ENCODE results near the gene ZNF8. TPM values are rescaled to one million over a fixed set of nuclear protein-coding genes. Genes with fewer than 3 reads are reported as not detected.
"Not testable (repeated sequence)": the region's sequence is repeated elsewhere in the genome, so short reads cannot be mapped to it uniquely, and the experiment has no call there.

The ZNF8 gene
- total RNA-seq (2014; rRNA removed; shearing (Covaris generic)) = 9.4 and 11.9 TPM in 2 replicates

DNA sequence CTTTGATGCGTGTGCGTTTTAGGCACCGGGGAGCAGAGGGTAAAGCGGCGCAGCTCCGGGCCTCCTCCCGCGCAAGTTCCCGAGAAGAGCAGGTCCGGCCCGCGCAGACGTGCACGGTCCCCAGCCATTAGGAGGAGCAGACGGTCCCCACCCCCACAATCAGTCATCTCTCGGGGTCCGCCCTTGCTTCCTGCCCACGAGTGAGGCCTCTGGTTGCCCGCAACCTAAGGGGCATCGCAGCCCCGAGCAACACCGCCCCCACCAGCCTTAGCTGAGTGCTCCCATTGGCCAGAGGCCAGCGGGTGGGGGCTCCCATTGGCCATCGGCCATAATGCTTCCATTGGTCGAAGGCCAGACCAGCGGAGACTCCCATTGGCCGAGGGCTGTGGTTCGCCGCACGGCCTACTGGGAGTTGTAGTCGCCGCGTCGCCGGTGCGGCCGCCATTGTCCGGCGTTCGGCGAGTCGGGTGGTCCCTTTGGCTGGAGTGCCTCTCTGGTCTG, at the start of gene ZNF8:
TSS of gene ZNF8 (plus strand) at position 415 of the 501 bp plus-strand sequence. CDS start 127 bp downstream, outside the sequence.
- Histone ChIP-seq H3K4me3 (ENCODE audit: insufficient read depth, low read depth, low read length) (peak within 1 kb of the TSS; percentile 96), H3K36me3 (replicated peaks; ENCODE audit: control insufficient read depth, insufficient read depth, low read length) (0 out of 2 replicates have a peak, but pooled peaks cover 1% of the 10 kb centered on the region), H3K27me3 (ENCODE audit: control insufficient read depth, insufficient read depth, low read length) (no peaks in the 10 kb centered on the region)
- peak; percentile 99 for DNase-seq

DNA sequence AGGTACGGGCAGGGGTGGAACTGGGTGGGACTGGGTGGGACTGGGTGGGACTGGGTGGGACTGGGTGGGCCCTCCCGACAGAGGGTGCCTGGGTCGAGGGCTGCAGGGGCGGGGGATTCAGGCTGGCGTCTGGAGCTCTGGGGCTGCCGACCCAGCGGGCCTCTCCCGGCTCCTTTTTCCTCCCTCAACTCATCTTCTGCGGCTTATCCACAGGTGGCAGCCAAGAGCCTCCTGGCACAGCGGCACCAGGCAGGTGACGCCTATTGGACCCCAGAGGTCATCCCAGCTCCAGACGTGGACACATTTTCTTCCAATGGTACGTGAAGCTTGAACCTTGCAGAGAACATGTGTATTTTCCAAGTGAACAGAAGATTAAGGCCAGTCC, 49.5 kb upstream of the ZNF8 start:
- H3K36me3 ChIP-seq (replicated peaks; ENCODE audit: control insufficient read depth, insufficient read depth, low read length) = peaks cover 35% of the 10 kb centered on the region
- peak; percentile 86 for DNase-seq
- no peaks in the 10 kb centered on the region for H3K27me3 ChIP-seq (ENCODE audit: control insufficient read depth, insufficient read depth, low read length)
- H3K4me3 ChIP-seq (ENCODE audit: insufficient read depth, low read depth, low read length) = peak overlapping the region; percentile 78

DNA sequence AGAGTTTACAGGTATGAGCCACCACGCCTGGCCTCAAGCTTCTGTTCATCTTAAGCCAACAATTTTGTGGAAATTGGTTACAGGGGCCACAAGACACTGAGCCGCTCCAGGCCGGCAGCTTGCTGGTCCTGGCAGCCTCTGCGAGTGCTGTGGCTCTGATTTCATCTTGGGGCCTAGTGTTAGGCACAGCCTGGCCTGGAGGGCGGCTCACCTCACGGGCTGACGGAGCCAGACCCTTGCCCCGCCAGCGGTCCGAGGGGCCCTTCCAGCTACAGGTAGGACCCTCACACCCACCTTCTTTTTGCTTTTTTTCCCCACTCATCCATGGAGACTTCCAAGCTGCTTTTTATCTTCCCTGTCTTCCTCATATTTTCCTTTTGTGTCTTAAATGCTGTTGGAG, 41.4 kb upstream of the ZNF8 start:
- H3K36me3 ChIP-seq (replicated peaks; ENCODE audit: control insufficient read depth, insufficient read depth, low read length) = peaks cover 47% of the 10 kb centered on the region
- no peak overlapping the region for H3K4me3 ChIP-seq (ENCODE audit: insufficient read depth, low read depth, low read length)
- no peaks in the 10 kb centered on the region for H3K27me3 ChIP-seq (ENCODE audit: control insufficient read depth, insufficient read depth, low read length)
- DNase-seq = no peak

GRCh38 chr19:58243351-58243750, 35.4 kb upstream of the ZNF8 start:
- Histone ChIP-seq H3K4me3 (ENCODE audit: insufficient read depth, low read depth, low read length) (no peak overlapping the region), H3K27me3 (ENCODE audit: control insufficient read depth, insufficient read depth, low read length) (no peaks in the 10 kb centered on the region), H3K36me3 (replicated peaks; ENCODE audit: control insufficient read depth, insufficient read depth, low read length) (peaks cover 67% of the 10 kb centered on the region)
- no peak for DNase-seq

DNA sequence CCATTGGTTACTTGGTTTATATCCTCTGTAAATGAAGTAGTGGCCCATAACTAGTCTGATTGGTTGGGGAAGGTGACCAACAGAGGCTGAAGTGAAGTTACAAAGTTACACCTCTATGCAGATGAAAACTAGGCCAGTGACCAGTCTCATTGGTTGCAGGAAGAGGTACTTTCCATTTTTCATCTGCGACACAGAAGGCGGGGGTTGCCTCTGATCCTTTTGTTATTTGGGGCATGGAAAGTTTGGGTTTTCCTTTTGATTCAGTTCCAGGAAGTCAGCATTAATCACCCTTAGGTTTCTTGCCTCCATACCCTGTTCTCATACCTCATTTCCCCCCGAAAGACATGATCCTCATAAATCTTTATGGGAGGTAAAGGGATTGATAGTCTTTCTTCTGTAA, 29.9 kb upstream of the ZNF8 start:
- no peak for DNase-seq
- Histone ChIP-seq H3K27me3 (ENCODE audit: control insufficient read depth, insufficient read depth, low read length) (no peaks in the 10 kb centered on the region), H3K4me3 (ENCODE audit: insufficient read depth, low read depth, low read length) (no peak overlapping the region), H3K36me3 (replicated peaks; ENCODE audit: control insufficient read depth, insufficient read depth, low read length) (peaks cover 82% of the 10 kb centered on the region)

DNA sequence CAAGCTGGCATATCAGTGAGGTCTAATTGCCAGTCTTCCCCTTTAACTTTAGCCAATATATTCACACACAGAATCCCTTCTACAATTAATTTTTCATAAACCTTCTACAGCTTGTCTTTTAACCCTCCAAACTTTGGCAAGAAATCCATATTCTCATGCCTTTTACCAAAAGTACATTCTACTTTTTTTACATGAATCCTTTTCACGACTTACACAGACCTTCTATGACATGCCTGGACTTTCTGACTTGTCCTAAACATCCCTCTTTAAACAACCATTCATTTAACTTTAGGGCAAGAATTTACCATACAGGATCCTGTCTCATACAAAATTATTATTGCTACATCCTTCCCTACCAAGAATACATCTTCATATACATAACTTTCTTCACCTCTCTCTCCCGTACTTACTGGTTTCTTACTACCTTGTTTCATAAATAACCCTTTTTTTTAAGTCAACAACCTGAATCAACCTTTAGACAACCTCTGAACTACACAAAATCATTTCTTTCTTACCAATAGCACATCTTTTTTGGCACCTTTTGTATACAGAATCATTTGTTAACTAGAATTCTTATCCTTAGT, 26.6 kb upstream of the ZNF8 start:
- H3K36me3 ChIP-seq (replicated peaks; ENCODE audit: control insufficient read depth, insufficient read depth, low read length) = peaks cover 77% of the 10 kb centered on the region
- H3K27me3 ChIP-seq (ENCODE audit: control insufficient read depth, insufficient read depth, low read length) = no peaks in the 10 kb centered on the region
- no peak overlapping the region for H3K4me3 ChIP-seq (ENCODE audit: insufficient read depth, low read depth, low read length)
- no peak for DNase-seq

- H3K4me3 ChIP-seq (ENCODE audit: insufficient read depth, low read depth, low read length); DNase-seq; H3K27me3 ChIP-seq (ENCODE audit: control insufficient read depth, insufficient read depth, low read length): not testable (repeated sequence)
- H3K36me3 ChIP-seq (replicated peaks; ENCODE audit: control insufficient read depth, insufficient read depth, low read length) = peaks cover 77% of the 10 kb centered on the region
Measured at GRCh38 chr19:58258259-58258658, 20.5 kb upstream of the ZNF8 start.

- no peak overlapping the region for H3K4me3 ChIP-seq (ENCODE audit: insufficient read depth, low read depth, low read length)
- DNase-seq = no peak
- no peaks in the 10 kb centered on the region for H3K27me3 ChIP-seq (ENCODE audit: control insufficient read depth, insufficient read depth, low read length)
- H3K36me3 ChIP-seq (replicated peaks; ENCODE audit: control insufficient read depth, insufficient read depth, low read length) = peaks cover 57% of the 10 kb centered on the region
Measured at GRCh38 chr19:58261600-58261967, 17.2 kb upstream of the ZNF8 start.

DNA sequence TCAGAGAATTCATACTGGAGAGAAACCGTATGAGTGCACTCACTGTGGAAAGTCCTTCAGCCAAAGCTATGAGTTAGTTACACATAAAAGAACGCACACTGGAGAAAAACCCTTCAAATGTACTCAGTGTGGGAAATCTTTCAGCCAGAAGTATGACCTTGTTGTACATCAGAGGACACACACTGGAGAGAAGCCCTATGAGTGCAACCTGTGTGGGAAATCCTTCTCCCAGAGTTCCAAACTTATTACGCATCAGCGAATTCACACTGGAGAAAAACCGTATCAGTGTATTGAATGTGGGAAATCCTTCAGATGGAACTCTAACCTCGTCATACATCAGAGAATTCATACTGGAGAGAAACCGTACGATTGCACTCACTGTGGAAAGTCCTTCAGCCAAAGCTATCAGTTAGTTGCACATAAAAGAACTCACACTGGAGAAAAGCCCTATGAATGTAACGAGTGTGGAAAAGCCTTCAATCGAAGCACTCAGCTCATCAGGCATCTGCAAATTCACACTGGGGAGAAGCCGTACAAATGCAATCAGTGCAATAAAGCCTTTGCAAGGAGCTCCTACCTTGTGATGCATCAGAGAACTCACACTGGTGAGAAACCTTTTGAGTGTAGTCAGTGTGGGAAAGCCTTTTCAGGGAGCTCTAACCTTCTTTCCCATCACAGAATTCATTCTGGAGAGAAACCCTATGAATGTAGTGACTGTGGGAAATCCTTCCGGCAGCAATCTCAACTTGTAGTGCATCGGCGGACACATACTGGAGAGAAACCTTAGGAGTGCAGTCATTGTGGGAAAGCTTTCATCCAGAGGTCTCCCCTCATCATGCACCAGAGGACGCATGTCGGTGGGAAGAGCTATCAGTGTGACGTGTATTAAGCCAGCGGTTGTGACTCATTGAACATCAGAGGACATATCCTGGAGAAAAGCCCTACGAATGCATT, 16.5 kb upstream of the ZNF8 start:
- H3K4me3 ChIP-seq (ENCODE audit: insufficient read depth, low read depth, low read length) = no peak overlapping the region
- DNase-seq = no peak
- H3K36me3 ChIP-seq (replicated peaks; ENCODE audit: control insufficient read depth, insufficient read depth, low read length) = peaks cover 54% of the 10 kb centered on the region
- no peaks in the 10 kb centered on the region for H3K27me3 ChIP-seq (ENCODE audit: control insufficient read depth, insufficient read depth, low read length)

DNA sequence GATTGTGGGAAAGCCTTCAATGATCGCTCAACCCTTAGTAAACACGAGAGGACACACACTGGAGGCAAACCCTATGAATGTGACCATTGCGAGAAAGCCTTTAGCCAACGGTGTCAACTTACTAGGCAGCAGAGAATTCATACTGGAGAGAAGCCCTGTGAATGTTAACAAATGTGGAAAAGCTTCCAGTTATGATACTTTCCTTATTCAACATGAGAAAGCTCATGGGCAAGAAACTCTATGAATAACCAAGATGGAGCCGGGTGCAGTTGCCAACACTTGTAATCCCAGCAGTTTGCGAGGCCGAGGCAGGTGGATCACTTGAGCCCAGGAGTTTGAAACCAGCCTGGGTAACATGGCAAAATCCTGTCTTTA, 15.8 kb upstream of the ZNF8 start:
- H3K36me3 ChIP-seq (replicated peaks; ENCODE audit: control insufficient read depth, insufficient read depth, low read length) = peaks cover 47% of the 10 kb centered on the region

GRCh38 chr19:58265100-58265499, 13.7 kb upstream of the ZNF8 start:
- Histone ChIP-seq H3K4me3 (ENCODE audit: insufficient read depth, low read depth, low read length) (no peak overlapping the region), H3K36me3 (replicated peaks; ENCODE audit: control insufficient read depth, insufficient read depth, low read length) (peaks cover 30% of the 10 kb centered on the region), H3K27me3 (ENCODE audit: control insufficient read depth, insufficient read depth, low read length) (no peaks in the 10 kb centered on the region)
- DNase-seq = no peak

More for the DNA sequence above, 15.8 kb upstream of the ZNF8 start:
- Histone ChIP-seq H3K4me3 (ENCODE audit: insufficient read depth, low read depth, low read length) (no peak overlapping the region), H3K27me3 (ENCODE audit: control insufficient read depth, insufficient read depth, low read length) (no peaks in the 10 kb centered on the region)
- DNase-seq = no peak

DNA sequence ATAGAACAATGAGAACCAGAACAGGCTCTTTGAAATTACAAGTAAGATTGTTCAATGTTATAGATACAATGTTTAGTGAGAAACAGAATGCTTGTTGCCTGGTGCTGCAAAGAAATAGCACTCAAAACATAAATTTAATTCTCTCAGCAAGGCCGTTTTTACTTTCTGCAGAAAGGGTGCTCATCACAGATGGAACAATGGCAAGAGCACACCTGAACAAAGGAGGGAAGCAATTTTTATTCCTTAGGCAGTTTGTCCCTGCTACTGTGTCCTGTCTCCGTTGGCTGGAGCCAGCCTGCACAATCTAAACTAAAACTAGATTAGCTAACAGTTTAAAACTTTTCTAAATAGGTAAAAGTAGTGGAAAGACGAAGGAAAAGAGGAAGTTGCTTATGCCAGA, 10.4 kb upstream of the ZNF8 start:
- Histone ChIP-seq H3K36me3 (replicated peaks; ENCODE audit: control insufficient read depth, insufficient read depth, low read length) (peaks cover 3% of the 10 kb centered on the region), H3K27me3 (ENCODE audit: control insufficient read depth, insufficient read depth, low read length) (no peaks in the 10 kb centered on the region), H3K4me3 (ENCODE audit: insufficient read depth, low read depth, low read length) (no peak overlapping the region)
- no peak for DNase-seq

GRCh38 chr19:58274771-58275201, 4.0 kb upstream of the ZNF8 start:
- Histone ChIP-seq H3K4me3 (ENCODE audit: insufficient read depth, low read depth, low read length) (no peak overlapping the region), H3K27me3 (ENCODE audit: control insufficient read depth, insufficient read depth, low read length) (no peaks in the 10 kb centered on the region), H3K36me3 (replicated peaks; ENCODE audit: control insufficient read depth, insufficient read depth, low read length) (no peaks in the 10 kb centered on the region)
- DNase-seq = no peak

GRCh38 chr19:58275564-58275963, 3.2 kb upstream of the ZNF8 start:
- no peaks in the 10 kb centered on the region for H3K27me3 ChIP-seq (ENCODE audit: control insufficient read depth, insufficient read depth, low read length)
- no peaks in the 10 kb centered on the region for H3K36me3 ChIP-seq (replicated peaks; ENCODE audit: control insufficient read depth, insufficient read depth, low read length)
- no peak for DNase-seq
- H3K4me3 ChIP-seq (ENCODE audit: insufficient read depth, low read depth, low read length) = no peak overlapping the region

DNA sequence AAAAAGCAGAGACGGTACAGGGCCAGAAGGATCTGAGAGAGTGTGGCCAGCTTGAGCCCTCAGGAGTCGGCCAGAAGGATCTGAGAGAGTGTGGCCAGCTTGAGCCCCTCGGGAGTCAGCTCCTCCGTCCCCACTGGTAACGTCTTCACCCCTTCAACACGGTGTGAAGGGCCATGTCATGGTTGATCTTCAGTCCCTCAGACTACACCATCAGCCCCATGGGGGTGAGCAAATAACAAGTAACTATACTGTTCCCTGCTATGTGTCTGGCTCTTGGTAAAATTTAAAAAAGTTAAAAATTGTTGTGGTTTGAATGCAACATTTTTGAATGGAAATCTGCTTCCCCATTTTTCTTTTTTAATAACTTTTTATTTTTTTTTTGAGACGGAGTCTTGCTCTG, 1.6 kb upstream of the ZNF8 start:
- Histone ChIP-seq H3K27me3 (ENCODE audit: control insufficient read depth, insufficient read depth, low read length) (no peaks in the 10 kb centered on the region), H3K36me3 (replicated peaks; ENCODE audit: control insufficient read depth, insufficient read depth, low read length) (0 out of 2 replicates have a peak, but pooled peaks cover 1% of the 10 kb centered on the region), H3K4me3 (ENCODE audit: insufficient read depth, low read depth, low read length) (no peak overlapping the region)
- no peak for DNase-seq
